HG02642 (cell line): Measurements from ENCODE around the gene CCDC28B.

Experiments
- ATAC-seq: cut with Tn5 transposase; IDR thresholded peaks from one replicate; pipeline ENCODE4 v1.9.1; 2021; ENCODE audit warnings: mild to moderate bottlenecking; ENCODE audit not compliant: unreplicated experiment, poor library complexity

CCDC28B gene

DNA sequence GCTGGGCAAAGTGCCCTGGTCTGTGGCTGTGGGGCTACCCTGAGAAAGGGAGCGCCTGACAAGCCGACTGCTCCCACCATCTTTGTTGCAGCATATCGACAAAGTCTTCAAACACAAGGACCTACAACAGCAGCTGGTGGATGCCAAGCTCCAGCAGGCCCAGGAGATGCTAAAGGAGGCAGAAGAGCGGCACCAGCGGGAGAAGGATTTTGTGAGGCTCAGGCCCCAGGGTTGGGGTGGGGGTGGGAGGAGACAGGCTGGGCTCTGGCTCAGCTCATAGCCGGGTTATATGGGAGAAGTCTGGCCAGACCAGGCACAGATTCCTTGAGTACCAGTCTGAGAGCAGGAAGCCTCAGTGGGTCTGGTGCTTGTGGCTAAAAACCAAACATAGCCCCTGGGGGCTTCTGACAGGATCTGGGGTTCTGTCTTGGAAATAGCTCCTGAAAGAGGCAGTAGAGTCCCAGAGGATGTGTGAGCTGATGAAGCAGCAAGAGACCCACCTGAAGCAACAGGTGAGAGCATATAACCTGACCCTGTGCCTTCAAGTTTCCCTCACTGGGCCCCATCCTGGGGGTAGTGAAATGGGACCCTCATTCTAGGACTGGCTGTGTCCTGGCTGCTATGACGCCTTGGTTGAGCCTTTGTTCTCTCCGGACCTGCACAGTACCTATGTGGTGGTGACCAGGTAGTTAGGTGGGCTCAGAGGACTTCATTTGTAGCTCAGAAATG, 8.0 kb upstream of the CCDC28B start:
- ATAC-seq: no peak

DNA sequence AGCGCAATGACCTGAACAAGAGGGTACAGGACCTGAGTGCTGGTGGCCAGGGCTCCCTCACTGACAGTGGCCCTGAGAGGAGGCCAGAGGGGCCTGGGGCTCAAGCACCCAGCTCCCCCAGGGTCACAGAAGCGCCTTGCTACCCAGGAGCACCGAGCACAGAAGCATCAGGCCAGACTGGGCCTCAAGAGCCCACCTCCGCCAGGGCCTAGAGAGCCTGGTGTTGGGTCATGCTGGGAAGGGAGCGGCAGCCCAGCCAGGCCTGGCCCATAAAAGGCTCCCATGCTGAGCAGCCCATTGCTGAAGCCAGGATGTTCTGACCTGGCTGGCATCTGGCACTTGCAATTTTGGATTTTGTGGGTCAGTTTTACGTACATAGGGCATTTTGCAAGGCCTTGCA, 5.4 kb upstream of the CCDC28B start:
- no peak for ATAC-seq

DNA sequence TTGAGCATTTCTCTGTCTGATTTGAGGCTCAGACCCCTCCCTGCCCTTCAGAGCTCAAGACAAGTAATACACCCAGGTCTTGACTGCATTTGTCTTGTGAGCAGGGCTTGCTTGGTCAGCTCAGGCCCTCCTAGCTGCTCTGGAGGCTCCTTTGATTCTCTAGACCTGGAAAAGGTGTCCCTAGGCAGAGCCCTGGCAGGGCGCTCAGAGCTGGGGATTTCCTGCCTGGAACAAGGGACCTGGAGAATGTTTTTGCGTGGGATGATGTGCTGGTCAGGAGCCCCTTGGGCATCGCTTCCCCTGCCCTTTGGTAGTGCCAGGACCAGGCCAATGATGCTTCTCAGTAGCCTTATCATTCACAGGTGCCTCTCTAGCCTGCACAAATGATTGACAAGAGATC, 4.9 kb upstream of the CCDC28B start:
- ATAC-seq: no peak

DNA sequence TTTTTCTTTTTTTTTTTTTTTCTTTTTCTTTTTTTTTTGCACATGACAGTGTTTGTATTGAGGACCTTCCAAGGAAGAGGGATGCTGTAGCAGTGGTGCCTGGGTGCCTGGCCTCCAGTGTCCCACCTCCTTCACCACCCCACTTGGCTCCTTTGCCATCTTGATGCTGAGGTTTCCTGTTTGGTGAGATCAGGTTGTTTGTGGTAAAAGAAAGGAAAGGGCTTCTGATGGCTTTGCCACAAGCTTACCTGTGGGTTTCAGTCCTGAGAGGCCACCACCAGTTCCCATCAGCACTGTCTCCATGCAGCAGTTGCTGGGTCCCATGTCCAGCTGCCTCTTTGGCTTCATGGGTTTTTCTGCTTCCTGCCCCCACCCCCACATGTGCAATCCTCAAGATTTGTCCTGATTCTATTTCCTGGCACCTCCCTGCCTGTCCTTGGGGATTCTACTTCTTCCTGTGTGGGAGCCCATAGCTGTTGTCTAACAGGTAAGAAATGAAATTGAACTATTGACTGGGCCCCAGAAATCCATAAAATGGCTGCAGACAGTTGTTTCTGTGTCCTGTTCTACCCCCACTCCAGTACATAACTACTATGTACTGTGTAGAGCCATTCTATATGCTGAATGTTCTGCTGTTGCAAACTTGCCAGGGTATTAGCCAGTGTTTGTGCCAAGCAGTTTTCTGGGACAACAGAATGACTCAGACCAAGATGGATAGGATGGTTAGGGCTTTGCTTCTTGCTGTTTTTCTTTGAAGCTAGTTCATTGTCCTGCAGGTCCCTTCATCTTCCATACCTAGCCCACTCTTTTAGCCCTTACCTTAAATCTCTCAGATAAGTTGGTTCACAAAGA, 4.2 kb upstream of the CCDC28B start:
- ATAC-seq: no peak

DNA sequence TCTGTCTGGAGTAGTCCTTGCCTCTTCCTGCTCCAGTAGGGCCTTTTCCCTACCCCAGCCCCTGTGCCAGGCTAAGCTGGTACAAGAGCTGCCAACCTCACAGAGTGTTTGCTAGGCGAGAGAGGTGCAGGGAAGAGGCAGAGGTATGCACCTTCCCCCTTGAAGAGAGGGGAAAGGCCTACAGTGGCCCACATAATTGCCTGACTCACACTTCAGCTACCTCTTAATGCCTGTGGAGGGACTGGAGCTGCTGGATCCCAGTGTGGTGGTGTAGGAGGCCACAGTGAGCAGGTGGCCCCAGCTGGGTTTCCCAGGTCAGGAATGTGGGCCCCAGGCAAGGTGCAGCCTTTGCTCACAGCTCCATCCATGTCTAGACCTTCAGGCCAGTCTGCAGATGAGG, 3.3 kb upstream of the CCDC28B start:
- ATAC-seq: no peak

DNA sequence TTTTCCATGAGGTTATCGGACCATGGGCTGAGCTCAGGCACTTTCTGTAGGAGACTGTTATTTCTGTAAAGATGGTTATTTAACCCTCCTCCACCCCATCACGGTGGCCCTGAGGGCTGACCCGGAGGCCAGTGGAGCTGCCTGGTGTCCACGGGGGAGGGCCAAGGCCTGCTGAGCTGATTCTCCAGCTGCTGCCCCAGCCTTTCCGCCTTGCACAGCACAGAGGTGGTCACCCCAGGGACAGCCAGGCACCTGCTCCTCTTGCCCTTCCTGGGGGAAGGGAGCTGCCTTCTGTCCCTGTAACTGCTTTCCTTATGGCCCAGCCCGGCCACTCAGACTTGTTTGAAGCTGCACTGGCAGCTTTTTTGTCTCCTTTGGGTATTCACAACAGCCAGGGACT, 2.6 kb upstream of the CCDC28B start:
- no peak for ATAC-seq

DNA sequence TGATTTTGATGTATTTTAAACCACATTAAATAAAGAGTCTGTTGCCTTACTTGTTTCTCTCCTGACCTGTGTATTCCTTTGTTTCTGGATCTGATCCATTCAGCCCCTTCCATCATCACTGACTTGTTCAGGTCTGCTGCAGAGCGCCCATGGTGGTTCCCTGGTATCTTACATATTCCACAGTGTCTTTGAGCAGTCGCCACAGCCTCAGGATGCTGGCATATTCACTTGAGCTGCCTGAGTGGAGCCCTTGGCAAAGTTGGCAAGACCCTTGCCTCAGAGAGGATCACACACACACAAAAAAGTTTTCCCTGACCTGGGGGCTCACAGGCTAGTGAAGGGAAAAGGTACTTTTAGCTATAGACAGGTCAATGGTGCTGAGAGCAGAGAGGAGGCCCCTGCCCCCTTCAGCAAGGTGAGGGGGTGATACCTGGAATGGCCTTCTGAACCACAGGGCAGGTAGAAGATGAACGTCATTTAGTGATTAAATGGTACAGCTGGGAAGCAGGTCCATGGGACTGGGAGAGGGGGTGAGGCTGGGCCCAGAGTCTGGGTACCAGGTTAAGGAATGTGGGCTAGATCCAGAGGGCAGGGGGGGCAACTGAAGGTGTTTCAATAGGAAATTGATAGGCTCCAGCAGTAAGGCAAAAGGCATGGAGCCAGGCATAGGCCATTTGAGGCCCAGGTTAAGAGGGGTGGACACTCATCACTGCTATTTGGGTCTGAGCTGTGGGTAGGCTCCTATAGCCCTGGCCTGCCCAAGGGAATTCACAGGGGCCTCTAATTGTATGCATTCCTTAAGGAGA, 2.0 kb upstream of the CCDC28B start:
- ATAC-seq: no peak

DNA sequence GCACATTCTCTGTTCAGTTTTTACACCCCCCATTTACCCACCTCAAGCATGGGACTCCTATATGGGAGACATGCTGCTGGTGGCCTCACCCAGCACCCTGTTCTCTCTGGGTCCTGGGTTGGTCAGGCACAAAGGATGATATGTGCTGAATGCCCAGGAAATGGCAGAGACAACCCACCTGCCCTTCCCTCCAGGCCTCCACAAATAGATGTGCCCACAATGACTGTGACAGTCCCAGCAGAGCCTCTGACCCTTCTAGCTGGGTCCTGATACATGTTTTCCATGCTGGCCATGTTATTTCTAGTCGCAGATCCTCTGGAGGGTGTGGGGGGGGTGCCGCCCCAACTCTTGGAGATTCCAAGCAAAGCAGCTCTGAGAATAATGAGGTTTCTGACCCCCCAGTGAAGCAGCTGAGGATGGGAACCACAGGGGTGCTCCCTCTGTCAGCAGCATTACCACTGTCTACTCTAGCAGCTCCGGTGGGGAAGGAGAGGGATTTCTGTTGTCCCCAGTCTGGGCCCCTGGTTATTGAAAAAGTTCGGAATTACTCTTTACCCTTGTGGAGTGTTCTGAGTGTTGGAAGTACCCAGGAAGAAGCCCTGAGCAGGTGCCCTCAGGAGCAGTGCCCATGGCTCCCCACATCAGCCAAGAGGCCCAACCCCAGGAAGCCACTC, 1.2 kb upstream of the CCDC28B start:
- ATAC-seq: no peak

DNA sequence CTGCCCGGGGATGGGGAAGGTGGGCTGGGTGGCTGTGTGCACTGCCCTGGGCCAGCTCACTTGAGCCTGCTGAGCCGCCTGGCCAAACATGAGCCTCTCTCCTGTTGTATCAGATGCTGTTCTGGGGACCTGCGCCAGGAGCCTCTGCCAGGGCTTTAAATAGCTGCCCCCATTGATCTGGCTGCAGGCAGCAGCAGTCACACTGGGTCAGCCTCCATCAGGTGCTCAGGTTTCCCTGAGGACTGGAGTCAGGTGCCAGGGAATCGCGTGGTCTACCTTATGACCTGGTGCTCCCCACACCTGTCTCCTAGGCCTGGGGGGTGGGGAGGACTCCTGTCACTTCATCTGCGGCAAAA, 700 bp upstream of the CCDC28B start:
- ATAC-seq: no peak

DNA sequence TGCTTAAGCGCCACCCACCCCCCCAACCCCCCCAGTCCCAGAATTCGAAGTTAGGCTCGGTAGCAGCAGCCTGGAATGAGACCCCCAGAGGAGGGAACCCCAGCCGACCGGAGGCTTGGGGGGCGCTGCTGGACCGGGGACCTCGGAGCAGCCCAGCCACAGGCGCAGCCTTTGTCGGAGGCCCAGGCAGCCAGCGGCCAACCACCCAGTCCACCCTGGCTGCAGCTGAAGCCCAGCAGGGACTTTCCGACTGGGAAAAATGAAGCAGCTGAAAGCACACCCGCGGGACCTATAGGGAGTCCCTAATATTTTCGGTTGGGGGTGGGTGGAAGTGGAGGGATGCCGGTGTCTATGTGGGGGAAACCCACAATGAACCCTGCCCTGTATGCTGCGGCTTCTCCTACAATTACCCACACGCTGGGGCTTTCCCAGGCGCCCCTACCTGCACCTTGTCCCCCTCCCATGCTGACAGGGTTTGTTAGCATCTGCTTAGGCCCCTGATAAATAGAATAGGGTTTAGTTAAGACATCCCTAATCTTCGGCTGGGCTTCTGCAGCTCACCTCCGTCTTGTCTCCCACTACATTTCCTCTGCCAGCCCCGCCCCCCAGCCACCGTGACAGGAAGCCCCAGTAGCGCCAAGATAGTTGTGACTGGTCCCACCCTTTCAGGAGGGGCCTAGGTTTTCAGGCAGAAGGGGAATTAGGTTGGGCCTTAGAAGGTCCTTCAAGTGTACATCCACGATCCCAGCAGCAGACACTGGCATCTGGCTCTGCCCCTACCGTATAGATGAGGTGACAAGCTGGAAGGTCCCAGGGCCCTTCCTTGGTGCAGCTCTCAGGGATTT, 838 bp downstream of the CCDC28B start:
- peak; percentile 34 for ATAC-seq

DNA sequence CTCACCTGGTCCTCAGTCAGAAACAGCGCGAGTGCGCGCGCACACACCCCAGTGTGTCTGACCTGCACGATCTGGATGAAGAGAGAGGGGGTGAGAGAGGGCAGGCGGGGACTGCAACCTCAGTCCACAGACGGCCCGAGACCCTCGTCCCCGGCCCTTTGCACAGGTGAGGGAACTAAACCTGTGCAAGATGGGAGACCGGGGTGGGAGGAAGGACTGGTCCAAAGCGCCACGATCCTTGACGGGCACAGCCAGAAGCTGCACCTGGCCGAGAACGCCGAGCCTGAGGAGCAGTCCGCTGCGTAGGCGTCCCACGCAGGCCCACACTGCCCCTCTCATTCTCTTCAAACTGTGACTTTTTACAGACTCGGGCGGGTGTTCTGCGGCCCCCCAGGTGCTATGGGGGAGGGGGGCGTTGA, 4.6 kb downstream of the CCDC28B start:
- ATAC-seq: no peak

DNA sequence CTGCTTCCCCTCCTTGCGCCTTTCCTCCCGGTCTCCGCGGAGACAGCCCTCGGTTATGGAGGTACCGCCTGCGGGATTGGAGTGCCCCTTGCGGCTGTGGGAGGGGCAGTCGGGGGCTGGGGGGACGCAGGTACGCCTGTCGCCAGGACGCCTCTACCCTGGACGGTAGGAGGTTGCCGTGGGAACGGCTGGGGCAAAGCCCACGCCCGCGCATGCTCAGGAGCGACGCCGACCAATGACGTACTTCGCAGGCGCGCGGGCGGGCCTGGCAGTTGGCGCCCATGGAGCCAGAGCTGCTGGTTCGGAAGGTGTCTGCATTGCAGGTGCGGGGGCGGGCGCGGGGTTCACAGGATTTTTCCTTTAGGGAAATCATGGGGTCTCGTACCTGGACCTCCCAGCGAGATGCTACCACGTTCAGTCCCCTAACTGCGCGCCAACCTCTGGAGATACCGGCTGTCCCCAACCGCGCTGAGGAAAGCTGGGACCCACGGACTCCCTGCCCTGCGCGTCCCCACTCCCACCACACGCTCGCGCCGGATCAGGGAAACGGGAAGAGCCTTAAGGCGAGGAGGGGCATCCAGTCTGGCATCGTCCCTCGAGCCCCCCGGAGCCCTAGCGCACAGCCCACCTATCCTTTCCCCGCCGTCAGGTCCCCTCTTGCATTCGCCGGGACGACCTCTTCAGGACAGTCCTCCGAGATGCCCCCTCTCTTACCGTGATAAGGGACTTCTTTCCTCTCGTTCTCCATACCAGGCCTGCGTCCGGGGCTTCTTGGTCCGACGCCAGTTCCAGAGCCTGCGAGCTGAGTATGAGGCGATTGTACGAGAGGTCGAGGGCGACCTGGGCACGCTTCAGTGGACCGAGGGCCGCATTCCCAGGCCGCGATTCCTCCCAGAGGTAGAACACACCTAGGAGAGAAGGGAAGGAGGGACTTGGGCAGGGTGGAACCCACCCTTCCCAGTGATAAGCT, 5.3 kb downstream of the CCDC28B start, which contains the start of gene IQCC:
TSS of gene IQCC (plus strand) at position 271 of the 970 bp plus-strand sequence. CDS start at position 282, 11 bp downstream.
- peak; percentile 59 for ATAC-seq

DNA sequence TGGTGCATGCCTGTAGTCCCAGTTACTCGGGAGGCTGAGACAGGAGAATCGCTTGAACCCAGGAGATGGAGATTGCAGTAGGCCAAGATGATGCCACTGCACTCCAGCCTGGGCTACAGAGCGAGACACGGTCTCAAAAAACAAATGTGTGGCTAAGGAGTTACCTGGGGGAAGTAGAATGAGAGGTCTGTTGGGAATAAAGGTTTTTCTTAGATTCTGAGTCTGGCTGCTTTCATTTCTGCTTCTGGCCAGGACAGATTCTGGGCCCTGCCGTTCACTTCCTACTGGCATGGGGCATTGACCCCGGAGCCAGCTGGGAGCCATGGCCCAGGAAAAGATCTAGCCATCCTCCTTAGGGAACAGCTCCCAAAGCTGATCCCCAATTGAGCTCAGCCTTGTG, 8.1 kb downstream of the CCDC28B start:
- ATAC-seq: no peak

DNA sequence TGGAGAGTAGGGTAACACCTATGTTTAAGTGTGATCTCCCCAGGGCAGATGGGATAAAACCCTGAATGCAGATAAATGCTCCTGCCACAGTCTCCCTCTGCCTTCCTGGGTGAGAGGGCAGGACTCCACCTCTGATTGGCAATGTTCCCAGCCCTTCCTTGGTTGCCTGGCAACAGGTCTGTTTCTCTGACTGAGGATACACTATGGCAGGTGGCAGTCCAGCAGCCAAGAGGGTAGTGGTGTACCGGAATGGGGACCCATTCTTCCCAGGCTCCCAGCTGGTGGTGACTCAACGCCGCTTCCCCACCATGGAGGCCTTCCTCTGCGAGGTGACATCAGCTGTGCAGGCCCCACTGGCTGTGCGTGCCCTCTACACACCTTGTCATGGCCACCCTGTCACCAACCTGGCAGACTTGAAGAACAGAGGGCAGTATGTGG, 8.5 kb downstream of the CCDC28B start, which contains the start of gene DCDC2B:
TSS of gene DCDC2B (plus strand) at position 199 of the 438 bp plus-strand sequence. CDS start at position 204, 5 bp downstream.
- no peak for ATAC-seq

DNA sequence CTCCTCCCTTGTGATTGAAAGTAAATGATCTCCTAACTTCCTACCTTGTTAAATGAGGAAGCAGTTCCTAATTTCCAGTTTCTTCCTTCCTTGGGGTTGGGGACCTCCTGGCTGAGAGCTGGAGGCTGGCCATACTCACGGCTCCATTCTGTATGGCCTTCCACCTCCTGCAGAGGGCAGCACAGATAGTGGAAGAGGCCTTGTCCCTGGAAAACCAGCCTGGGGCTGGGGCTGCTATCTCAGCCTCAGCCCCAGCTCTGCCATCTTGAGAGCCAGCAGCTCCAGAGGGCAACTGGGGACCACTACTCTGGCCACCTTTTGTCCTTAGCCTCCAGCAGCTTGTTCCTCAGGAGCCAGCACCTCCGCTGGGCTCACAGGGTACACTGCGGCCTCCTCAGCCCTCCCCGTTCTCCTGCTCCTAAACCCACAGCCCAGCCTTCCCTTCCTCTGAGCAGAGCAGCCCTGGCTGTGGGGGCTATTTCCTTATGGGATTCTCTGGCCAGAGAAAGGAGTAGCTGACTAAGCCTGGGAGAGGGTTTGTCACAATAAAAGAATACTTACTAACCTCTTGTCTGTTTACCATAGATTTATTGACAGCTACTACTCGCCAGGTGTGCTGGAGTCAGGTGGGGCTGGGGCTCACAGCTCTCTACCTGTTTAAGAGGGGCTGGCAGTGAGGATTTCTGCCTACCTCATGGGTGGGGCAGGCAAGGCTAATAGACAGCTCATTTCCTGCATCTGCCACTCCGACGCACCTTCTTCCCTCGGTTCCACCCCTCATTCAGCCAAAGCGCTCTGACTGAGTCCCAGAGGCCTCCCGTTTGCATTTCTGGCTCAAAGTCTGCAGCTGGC, 15.5 kb downstream of the CCDC28B start:
- ATAC-seq: no peak

DNA sequence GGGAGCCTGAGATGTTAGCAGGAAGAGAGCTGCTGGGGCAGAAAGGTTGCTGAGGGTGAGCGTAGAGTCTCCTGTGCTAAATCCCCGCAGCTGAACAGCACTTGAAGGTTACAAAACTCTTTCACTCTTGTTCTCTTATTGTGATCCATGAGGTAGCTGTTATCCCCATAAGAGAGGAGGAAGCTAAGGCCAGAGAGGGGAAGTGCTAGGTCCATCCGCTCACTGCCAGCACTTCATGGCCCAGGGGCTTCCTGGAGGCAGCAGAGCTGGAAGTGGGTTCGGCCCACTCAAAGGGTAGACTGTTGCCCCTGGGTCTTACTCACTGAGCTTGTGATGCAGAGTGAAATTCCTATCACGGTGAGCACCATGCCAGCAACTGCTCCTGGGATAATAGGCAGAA, 16.2 kb downstream of the CCDC28B start:
- ATAC-seq: no peak

DNA sequence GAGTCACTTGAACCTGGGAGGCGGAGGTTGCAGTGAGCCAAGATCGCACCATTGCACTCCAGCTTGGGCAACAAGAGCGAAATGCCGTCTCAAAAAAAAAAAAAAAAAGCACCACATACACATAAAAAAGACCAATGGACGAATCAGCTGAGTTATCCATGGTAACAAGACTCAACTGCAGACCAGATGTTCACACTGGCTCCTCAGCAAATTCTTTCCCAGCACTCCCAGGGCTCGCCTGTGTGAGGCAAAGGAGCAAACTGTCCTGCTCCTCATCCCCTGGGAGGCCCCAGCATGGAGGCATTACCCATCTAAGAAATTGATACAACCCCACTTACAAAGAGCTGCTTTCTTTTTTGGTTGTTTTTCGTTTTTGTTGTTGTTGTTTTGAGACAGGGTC, 18.6 kb downstream of the CCDC28B start:
- ATAC-seq: no peak
